D721Med (cell line): ENCODE measurements around the gene MBNL2.

Source experiments
- DNase-seq: peaks from one replicate; pipeline ENCODE4 v3.0.0; 2011; ENCODE audit warnings: low spot score; ENCODE audit not compliant: insufficient read length
- FAIRE-seq: peaks from 2 replicates; lab custom pipeline; 2011; peaks lifted over from hg19 to GRCh38; lab: Jason Lieb, UNC
- TF ChIP-seq, protein P1 (sequence below): IDR thresholded peaks from 2 replicates; pipeline ENCODE4 v1.5.1; 2012; ENCODE audit warnings: mild to moderate bottlenecking, control low read depth; ENCODE audit not compliant: insufficient read depth; ENCODE audit errors: missing control alignments

MBNL2 gene

DNA sequence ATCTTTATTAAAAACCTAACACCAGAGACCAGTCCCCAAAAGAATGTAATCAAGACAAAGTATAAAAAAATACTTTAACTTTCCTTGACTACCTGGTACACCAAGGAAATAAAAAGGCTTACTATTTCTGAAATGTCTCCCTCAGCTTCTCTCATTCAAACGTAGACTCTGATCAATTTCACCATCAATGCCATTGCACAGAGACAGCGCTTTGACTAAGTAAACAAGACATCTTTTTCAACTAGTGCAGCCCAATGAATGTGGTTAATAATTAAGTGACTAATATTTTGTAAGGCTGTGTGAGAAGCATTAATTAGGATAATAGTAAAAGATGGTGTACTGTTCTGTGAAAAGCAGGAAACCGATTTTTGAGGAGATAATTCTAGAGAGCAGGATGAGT is 204.6 kb downstream of the MBNL2 start:
- TF ChIP-seq, protein P1, sequence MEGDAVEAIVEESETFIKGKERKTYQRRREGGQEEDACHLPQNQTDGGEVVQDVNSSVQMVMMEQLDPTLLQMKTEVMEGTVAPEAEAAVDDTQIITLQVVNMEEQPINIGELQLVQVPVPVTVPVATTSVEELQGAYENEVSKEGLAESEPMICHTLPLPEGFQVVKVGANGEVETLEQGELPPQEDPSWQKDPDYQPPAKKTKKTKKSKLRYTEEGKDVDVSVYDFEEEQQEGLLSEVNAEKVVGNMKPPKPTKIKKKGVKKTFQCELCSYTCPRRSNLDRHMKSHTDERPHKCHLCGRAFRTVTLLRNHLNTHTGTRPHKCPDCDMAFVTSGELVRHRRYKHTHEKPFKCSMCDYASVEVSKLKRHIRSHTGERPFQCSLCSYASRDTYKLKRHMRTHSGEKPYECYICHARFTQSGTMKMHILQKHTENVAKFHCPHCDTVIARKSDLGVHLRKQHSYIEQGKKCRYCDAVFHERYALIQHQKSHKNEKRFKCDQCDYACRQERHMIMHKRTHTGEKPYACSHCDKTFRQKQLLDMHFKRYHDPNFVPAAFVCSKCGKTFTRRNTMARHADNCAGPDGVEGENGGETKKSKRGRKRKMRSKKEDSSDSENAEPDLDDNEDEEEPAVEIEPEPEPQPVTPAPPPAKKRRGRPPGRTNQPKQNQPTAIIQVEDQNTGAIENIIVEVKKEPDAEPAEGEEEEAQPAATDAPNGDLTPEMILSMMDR: no peak
- DNase-seq (no peak), FAIRE-seq (no peak)

DNA sequence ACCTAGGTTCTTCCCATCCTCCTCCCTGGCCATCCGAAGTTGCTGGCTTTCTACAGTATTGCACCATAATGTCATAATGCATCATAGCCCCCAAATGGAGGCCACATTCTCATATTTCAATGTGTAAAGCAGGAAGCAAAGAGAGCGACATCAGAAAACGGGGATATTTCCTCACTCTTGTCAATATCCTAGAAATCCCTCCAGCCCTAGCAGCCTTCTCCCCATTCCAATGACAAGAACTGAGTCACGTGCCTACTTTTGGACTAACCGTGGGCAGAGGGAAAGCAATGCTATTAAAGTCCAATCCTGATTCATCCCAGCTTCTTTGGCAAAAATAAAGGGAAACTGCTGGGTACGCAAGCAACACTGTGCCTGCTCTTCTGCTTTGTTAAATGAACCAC is 207.5 kb downstream of the MBNL2 start:
- FAIRE-seq (no peak), DNase-seq (no peak)
- TF ChIP-seq, protein P1: no peak

DNA sequence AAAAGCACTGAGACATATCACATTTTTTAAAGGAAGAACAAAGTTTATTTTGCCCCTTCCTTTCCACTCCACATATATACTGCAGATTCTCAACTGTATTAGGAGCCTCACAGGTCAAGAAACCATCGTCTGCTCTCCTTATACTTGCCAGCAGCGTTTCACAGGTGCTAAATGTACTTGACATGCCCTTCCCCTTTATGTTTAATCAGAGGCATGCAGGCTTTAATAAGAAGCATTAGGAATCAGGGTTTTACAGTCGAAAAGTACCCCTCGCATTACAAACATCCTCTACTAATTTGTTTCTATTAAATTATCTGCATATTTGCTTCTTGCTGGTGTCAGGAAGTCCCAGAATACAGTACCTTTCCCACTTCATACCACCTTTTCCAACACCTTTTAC is 208.2 kb downstream of the MBNL2 start:
- FAIRE-seq (no peak), DNase-seq (no peak)
- TF ChIP-seq, protein P1: no peak

DNA sequence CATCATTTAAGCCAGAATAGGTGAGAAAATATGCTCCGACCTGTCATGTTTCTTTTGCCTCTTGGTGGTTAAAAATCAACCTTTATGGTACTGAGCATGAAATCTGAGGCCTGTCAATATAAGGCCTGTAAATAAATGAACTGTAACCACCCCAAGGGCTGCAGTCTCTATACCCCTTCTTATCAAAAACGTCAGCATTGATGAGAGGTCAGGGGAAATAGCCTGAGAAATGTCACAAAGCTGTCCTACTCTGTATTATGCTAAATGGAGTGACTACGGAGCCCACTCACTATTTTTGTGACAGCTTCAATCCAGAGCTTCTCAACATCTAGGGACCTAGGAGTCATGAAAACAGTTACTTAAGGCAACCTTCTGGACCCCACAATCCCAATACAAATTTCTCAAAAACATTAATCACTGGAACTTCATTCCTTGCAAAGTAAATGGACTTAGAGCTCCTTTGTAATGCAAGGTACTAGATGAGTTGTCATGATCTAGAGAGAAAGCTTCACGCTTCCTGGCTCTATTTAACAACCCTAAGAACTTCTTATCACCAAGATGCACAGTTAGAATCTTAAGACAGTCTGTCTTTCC is 209.1 kb downstream of the MBNL2 start:
- DNase-seq: no peak
- TF ChIP-seq, protein P1: no peak
- FAIRE-seq: no peak

DNA sequence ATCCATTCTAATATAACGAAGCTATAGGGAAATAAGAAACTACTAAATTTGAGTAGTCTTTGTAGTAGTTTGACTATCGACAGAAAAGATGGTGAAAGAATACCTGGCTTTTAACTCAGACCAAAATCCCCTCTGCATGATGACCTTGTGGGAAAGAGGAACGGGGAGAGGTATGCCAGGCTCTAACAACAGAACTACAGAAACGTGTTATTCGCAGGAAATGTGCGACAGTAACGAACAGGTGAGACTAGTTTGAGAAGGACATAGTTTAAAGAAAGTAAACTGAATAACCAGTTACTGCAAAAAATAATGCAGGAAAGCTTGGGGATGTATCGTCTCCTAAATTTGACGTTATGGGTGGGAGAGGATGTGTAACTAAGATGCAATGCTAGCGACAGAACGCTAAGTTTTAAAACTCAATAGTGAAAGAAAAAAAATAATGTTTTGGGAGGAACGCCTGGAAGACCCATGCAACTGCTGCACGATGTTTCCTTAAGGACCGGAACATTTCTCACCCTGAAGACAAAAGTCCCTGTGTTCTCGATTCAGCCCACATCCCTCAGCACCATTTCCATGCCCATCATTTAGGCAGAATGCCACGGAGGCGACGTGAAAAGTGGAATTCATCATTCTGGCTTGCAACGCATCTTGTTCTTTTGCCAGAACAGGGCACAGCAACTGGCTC is 210.2 kb downstream of the MBNL2 start:
- TF ChIP-seq, protein P1: no peak
- DNase-seq (no peak), FAIRE-seq (no peak)

DNA sequence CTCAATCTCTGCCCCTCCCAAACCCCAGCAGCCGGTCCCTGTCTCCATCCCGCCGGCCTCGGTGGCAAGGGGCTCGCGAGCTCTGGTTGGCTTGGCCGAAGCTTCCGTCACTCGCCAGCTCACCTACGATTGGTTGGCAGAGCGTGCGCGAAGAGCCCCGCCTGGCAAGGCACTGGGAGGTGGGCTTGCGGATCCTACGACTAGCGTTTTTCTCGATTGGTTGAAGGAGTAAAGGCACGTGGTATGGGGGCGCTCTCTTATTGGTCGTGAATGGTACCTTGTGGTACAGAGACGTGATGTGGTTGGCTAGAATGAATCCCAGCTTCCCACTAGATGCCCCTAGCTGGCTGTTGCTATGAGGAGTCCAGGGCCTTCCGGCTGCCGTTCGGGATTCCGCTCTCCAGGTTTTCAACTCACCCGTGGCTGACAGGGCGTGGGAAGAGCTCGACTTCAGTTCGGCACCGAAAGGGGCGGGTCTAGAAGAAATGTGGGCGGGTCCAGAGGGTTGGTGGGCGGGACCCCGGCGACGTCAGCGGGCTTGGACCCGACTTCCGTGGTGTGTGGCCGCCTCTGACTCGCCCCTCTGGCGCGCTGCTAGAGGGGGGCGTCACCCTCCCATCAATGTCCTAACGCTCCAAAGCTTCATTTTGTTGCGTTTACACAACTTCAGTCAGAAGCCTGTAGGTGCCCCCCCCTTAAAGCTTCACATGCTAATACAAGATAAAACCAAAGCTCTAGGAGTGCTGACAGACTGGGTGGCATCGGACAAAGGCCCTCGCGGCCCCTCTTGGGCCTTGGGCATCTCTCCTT is 211.0 kb downstream of the MBNL2 start:
- DNase-seq (peak; percentile 26), FAIRE-seq (peak; percentile 83)

More for the DNA sequence above, 211.0 kb downstream of the MBNL2 start:
- TF ChIP-seq, protein P1: no peak
